H1 (cell line): ENCODE results near the gene FAM177B. TPM values are rescaled to one million over a fixed set of nuclear protein-coding genes. Genes with fewer than 3 reads are reported as not detected.
A peak's percentile ranks its signal among the peaks of the same experiment; 100 is the strongest.

Experiments
- ASH2L ChIP-seq: fragments of 200-600, 300-600 bp; sonication (generic); IDR thresholded peaks from one replicate; pipeline ENCODE4 v1.7.1; 2017; ENCODE audit warnings: low read length
- CBX8 ChIP-seq: fragments of 300-800, 300-1000 bp; sonication (generic); IDR thresholded peaks from 2 replicates; pipeline ENCODE4 v1.7.1; 2016; ENCODE audit warnings: low read depth, low read length, borderline replicate concordance
- CREB1 ChIP-seq: IDR thresholded peaks from 2 replicates; pipeline ENCODE4 v1.6.1; 2012; ENCODE audit warnings: inconsistent platforms
- FOSL1 ChIP-seq: IDR thresholded peaks from 2 replicates; pipeline ENCODE4 v1.6.1; 2011; ENCODE audit warnings: mild to moderate bottlenecking, low read depth, low read length, moderate library complexity; ENCODE audit not compliant: insufficient read depth
- GTF2F1 ChIP-seq: IDR thresholded peaks from 2 replicates; pipeline ENCODE4 v1.6.1; 2012; ENCODE audit warnings: low read depth, low read length, improper control_type of control experiment, borderline replicate concordance
- HDAC6 ChIP-seq: IDR thresholded peaks from one replicate; pipeline ENCODE4 v1.7.1; 2012; ENCODE audit warnings: low read depth, mild to moderate bottlenecking, inconsistent platforms, low read length, moderate library complexity
- MAFK ChIP-seq: IDR thresholded peaks from 2 replicates; pipeline ENCODE4 v1.6.1; 2012; ENCODE audit warnings: low read depth, mild to moderate bottlenecking, improper control_type of control experiment, low read length
- POLR2AphosphoS5 ChIP-seq: IDR thresholded peaks from 2 replicates; pipeline ENCODE4 v1.6.1; 2011; ENCODE audit warnings: low read depth, low read length
- polyA plus RNA-seq, 7 experiments: library from polyadenylated mRNA; depleted of rRNA in 3 of 7; stranded (reverse) in 5 of 7; unstranded in 2 of 7; fragments of >200 nt in 5 of 7; fragments of 200-250 nt in 2 of 7; gene quantifications; 1 replicate in 5 of 7; 2 replicates in 1 of 7; 4 replicates in 1 of 7; pipeline versions ENCODE4 v1.2.1 to v1.2.3, GENCODE V29; 2011 to 2013; ENCODE audit warnings: missing spikeins in 2 of 7, mixed read lengths in 2 of 7
- total RNA-seq: library from RNA; stranded (reverse); fragmentation: NEBNext Ultra II Directional; extraction: Animal tissue kit (Norgen Biotek cat#: 25700); gene quantifications from 2 replicates; pipeline ENCODE4 v1.2.1, GENCODE V29; 2021
- TF ChIP-seq, protein P1 (sequence below): fragments of 300-600 bp; sonication (generic); IDR thresholded peaks from 2 replicates; pipeline ENCODE4 v1.7.1; 2012; ENCODE audit warnings: low read length, moderate library complexity, mild to moderate bottlenecking, inconsistent platforms; ENCODE audit not compliant: insufficient replicate concordance
- TF ChIP-seq, protein P2 (sequence below): IDR thresholded peaks from 2 replicates; pipeline ENCODE4 v1.6.1; 2012; ENCODE audit warnings: inconsistent platforms

FAM177B gene
- total and polyA plus RNA-seq, 2 of the 8 experiments (the other 6 are each of a cell fraction or from before 2014, with no cell fraction given), result 0.06 TPM; not detected in 1

DNA sequence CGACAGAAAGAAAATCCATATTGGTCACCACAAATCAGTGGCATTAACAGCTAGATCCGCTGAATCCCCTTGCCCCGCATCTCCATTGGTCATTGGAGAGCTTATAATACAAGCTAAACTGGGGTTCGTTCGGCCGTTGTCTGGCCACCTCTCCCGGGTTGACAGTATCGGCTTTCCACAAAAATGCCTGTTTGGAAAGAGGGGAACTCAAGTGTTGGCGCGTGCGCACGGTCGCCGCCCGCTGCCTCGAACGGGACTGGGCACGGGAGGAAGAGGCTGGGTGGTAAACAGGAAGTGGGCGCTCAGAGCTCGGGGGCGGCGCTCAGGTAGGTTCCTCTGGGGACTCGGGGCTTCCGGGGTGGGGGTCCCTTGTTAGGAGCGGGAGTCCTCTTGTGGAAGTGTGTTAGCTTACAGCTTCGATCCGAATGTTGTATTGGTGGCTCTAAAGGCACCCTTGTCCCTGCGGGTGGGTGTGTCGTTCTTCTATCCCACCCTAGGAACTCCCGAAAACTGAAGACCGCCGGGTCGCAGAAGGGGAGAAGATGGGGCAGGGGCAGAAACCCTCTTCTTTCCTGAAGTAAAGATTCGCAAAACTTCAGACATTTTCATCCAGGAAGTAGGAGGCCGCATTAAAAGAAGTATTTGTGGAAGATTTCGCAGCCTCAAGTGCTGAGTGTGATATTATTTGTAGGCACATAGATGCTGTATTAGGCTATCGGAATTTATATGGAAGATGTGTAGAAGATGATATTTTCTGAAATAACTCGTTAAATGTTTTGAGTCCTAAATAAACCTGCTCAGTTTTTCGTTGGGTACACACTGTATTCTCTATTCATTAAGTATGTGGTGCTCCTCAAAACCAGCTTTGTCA is 23.7 kb upstream of the FAM177B start (continued):
- TF ChIP-seq, protein P1, sequence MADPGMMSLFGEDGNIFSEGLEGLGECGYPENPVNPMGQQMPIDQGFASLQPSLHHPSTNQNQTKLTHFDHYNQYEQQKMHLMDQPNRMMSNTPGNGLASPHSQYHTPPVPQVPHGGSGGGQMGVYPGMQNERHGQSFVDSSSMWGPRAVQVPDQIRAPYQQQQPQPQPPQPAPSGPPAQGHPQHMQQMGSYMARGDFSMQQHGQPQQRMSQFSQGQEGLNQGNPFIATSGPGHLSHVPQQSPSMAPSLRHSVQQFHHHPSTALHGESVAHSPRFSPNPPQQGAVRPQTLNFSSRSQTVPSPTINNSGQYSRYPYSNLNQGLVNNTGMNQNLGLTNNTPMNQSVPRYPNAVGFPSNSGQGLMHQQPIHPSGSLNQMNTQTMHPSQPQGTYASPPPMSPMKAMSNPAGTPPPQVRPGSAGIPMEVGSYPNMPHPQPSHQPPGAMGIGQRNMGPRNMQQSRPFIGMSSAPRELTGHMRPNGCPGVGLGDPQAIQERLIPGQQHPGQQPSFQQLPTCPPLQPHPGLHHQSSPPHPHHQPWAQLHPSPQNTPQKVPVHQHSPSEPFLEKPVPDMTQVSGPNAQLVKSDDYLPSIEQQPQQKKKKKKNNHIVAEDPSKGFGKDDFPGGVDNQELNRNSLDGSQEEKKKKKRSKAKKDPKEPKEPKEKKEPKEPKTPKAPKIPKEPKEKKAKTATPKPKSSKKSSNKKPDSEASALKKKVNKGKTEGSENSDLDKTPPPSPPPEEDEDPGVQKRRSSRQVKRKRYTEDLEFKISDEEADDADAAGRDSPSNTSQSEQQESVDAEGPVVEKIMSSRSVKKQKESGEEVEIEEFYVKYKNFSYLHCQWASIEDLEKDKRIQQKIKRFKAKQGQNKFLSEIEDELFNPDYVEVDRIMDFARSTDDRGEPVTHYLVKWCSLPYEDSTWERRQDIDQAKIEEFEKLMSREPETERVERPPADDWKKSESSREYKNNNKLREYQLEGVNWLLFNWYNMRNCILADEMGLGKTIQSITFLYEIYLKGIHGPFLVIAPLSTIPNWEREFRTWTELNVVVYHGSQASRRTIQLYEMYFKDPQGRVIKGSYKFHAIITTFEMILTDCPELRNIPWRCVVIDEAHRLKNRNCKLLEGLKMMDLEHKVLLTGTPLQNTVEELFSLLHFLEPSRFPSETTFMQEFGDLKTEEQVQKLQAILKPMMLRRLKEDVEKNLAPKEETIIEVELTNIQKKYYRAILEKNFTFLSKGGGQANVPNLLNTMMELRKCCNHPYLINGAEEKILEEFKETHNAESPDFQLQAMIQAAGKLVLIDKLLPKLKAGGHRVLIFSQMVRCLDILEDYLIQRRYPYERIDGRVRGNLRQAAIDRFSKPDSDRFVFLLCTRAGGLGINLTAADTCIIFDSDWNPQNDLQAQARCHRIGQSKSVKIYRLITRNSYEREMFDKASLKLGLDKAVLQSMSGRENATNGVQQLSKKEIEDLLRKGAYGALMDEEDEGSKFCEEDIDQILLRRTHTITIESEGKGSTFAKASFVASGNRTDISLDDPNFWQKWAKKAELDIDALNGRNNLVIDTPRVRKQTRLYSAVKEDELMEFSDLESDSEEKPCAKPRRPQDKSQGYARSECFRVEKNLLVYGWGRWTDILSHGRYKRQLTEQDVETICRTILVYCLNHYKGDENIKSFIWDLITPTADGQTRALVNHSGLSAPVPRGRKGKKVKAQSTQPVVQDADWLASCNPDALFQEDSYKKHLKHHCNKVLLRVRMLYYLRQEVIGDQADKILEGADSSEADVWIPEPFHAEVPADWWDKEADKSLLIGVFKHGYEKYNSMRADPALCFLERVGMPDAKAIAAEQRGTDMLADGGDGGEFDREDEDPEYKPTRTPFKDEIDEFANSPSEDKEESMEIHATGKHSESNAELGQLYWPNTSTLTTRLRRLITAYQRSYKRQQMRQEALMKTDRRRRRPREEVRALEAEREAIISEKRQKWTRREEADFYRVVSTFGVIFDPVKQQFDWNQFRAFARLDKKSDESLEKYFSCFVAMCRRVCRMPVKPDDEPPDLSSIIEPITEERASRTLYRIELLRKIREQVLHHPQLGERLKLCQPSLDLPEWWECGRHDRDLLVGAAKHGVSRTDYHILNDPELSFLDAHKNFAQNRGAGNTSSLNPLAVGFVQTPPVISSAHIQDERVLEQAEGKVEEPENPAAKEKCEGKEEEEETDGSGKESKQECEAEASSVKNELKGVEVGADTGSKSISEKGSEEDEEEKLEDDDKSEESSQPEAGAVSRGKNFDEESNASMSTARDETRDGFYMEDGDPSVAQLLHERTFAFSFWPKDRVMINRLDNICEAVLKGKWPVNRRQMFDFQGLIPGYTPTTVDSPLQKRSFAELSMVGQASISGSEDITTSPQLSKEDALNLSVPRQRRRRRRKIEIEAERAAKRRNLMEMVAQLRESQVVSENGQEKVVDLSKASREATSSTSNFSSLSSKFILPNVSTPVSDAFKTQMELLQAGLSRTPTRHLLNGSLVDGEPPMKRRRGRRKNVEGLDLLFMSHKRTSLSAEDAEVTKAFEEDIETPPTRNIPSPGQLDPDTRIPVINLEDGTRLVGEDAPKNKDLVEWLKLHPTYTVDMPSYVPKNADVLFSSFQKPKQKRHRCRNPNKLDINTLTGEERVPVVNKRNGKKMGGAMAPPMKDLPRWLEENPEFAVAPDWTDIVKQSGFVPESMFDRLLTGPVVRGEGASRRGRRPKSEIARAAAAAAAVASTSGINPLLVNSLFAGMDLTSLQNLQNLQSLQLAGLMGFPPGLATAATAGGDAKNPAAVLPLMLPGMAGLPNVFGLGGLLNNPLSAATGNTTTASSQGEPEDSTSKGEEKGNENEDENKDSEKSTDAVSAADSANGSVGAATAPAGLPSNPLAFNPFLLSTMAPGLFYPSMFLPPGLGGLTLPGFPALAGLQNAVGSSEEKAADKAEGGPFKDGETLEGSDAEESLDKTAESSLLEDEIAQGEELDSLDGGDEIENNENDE, result no peak
- TF ChIP-seq POLR2AphosphoS5 (no peak), HDAC6 (no peak), FOSL1 (no peak), CBX8 (no peak), GTF2F1 (no peak), ASH2L (peak; percentile 55), CREB1 (no peak; the same call in 1 of the 2 replicates), MAFK (no peak)
- TF ChIP-seq, protein P2, sequence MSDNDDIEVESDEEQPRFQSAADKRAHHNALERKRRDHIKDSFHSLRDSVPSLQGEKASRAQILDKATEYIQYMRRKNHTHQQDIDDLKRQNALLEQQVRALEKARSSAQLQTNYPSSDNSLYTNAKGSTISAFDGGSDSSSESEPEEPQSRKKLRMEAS, result peak; percentile 86
